ENCODE results near the gene PPP1CA.

Gene PPP1CA

GRCh38 chr11:67382276-67383136, 19.2 kb downstream of the PPP1CA start:
- DNase-seq (ENCODE audit: low read depth), result peak; percentile 54

DNA sequence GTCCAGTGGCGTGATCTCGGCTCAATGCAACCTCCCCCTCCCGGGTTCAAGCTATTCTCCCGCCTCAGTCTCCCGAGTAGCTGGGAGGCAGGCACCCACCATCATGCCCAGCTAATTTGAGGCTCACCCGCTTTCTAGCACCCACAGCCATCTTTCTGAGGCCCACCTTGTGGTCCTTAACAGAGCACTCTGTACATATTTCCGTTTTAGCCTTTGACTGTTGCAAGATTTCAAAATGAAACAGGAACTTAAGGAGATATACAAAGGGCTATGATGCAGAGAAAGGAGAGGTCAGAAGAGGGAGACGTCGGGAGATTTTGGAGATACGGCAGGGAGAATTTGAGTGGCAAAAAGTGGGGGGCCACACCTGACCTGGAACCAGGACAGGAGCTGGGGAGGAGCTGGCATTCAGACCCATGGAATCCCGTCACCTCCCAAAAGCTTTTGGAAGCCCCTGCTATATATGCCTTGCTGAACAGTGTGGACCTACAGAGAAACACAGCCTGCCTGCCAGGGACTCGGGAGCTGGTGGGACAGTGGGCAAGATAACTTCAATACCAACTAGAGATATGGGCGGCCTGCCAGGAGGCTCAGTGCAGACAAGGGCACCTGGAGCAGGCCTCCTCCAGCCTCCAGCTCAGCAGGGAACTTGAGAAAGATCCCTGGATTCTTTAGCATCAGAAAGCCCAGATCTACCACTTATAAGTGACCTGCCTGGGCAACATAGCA, 20.2 kb downstream of the PPP1CA start:
- no peak for DNase-seq (ENCODE audit: low read depth)

DNA sequence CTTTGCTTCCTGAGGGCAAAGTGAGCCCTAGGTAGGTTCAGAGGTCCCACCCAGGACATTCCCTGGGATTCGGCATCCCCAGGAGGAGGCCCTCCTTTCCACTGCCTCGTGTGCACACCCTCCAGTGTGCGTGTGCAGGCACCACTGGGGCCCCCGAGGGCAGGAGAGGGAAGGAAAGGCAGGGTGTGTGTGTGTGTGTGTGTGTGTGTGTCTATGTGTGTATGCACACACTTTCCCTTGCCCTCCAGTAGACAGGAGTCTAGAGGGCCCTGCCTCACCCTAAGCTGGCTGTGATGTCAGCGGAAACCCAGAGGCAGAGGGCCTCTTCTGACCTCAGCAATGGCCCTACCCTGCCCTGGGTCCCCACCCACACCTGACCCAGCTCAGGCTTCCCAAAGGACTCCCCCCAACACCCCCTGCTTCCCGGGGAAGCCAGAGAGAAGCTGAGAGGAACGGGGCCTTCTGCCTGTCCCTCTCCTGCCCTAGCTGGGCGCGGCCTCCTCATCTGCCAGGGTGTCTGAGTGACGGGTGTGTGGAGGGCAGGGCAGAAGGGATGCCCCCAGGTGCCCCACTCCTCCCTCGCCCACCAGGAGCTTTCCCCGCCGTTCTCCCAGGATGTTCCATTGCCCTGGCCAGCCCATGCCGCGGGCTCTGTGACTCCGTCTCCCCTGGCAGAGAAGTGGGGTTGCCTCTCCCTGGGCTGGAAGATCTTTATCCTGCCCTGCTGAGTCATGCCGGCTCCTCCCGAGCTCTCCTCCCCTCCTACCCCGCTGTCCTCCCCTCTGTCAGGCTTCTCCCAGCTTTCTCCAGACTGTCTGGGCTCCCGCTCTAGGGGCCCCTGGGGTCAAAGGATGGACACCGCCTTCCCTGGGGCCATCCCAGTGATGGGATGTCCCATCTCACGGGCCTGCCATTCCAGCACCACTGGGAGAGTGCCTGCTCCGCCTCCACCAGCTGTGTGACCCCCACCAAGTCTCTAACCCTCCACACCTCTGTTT, 22.3 kb downstream of the PPP1CA start:
- no peak for DNase-seq (ENCODE audit: low read depth)

DNA sequence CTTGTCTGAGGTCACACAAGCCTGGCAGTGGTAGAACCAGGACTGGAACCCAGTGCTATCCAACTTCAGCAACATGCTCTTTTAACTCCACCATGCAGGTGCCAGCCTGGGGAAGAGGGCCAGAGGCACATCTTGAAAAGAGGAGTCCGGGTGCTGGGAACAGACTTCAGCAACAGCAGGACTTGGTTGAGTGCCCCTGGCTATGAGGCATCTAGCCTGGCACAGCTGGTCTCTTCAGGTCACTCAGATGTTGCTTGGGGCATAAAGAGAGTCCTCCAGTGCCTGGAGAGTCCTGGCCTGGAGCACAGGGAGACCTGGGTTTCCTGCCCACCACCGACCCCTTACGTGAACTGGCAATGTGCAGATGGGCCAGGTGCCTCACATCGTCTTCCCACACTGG, 23.1 kb downstream of the PPP1CA start:
- no peak for DNase-seq (ENCODE audit: low read depth)

GRCh38 chr11:67376873-67377808, 24.5 kb downstream of the PPP1CA start:
- DNase-seq (ENCODE audit: low read depth), result no peak

GRCh38 chr11:67376063-67376820, 25.4 kb downstream of the PPP1CA start:
- DNase-seq (ENCODE audit: low read depth), result no peak

- DNase-seq (ENCODE audit: low read depth), result no peak
These were observed 26.2 kb downstream of the PPP1CA start for GRCh38 chr11:67375320-67376055.

GRCh38 chr11:67374571-67375281, 26.9 kb downstream of the PPP1CA start:
- DNase-seq (ENCODE audit: low read depth), result no peak

GRCh38 chr11:67373648-67374570, 27.7 kb downstream of the PPP1CA start:
- DNase-seq (ENCODE audit: low read depth), result peak; percentile 95

DNA sequence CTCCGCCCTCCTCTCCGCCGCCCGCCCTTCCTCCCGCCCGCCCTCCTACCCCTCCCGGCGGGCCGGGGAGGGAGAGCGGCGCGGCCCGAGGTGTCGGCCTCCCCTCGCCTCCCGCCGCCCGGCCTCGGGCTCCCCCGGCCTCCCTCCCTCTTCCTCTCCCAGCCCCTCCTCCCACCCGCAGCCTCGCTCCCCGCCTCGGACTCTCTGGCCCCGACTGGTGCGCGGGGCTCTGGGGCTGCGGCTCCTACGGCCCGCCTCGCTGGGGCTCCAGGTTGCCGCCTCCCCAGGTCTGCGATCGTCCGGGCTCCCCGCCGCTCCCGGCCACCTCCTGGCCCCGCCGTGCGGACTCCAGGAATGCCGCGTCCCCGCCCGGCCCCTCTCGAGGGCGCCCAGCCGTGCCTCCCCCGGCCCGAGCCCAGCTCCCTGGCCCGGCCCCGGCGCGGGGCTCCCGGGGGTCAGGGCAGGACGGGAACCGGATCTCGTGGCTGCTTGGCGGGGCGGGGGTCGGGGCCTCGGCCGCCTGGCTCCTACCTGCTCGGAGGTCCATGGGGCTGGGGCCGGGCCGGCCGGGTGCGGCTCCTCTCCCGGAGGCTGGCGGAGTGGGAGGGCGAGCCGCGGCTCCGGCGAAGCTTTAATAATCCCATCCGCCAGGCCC, 28.5 kb downstream of the PPP1CA start, which contains the start of gene CLCF1:
TSS of gene CLCF1 (minus strand) at position 606 of the 655 bp plus-strand sequence. CDS start at position 547, 59 bp downstream.
- no peak for DNase-seq (ENCODE audit: low read depth)

GRCh38 chr11:67372321-67372992, 29.2 kb downstream of the PPP1CA start:
- no peak for DNase-seq (ENCODE audit: low read depth)

- DNase-seq (ENCODE audit: low read depth), result no peak
These were observed 29.7 kb downstream of the PPP1CA start for GRCh38 chr11:67371911-67372320.

- DNase-seq (ENCODE audit: low read depth), result no peak
These were observed 30.3 kb downstream of the PPP1CA start for GRCh38 chr11:67371189-67371910.

GRCh38 chr11:67370351-67371076, 31.1 kb downstream of the PPP1CA start:
- DNase-seq (ENCODE audit: low read depth), result no peak

- DNase-seq (ENCODE audit: low read depth), result no peak
These were observed 31.8 kb downstream of the PPP1CA start for GRCh38 chr11:67369801-67370284.
